IPS-15b (cell line): ENCODE results near the gene TRAPPC11.
"Not testable (repeated sequence)": the region's sequence is repeated elsewhere in the genome, so short reads cannot be mapped to it uniquely, and the experiment has no call there.

Experiments
- H3K27me3 ChIP-seq: one replicate; pipeline ENCODE4 v1.6.1; 2013; ENCODE audit warnings: low read length; ENCODE audit not compliant: control insufficient read depth, insufficient read depth
- H3K36me3 ChIP-seq: one replicate; pipeline ENCODE4 v1.6.1; 2013; ENCODE audit warnings: low read length; ENCODE audit not compliant: control insufficient read depth, insufficient read depth
- H3K4me1 ChIP-seq: one replicate; pipeline ENCODE4 v1.6.1; 2013; ENCODE audit warnings: mild to moderate bottlenecking, low read length; ENCODE audit not compliant: control insufficient read depth, insufficient read depth
- H3K4me3 ChIP-seq: one replicate; pipeline ENCODE4 v1.5.1; 2013; ENCODE audit warnings: low read depth, low read length
- H3K9ac ChIP-seq: one replicate; pipeline ENCODE4 v1.6.1; 2013; ENCODE audit warnings: low read depth, mild to moderate bottlenecking, low read length
- H3K9me3 ChIP-seq: one replicate; pipeline ENCODE4 v1.6.1; 2013; ENCODE audit warnings: mild to moderate bottlenecking, low read length; ENCODE audit not compliant: control insufficient read depth, insufficient read depth

TRAPPC11 gene

DNA sequence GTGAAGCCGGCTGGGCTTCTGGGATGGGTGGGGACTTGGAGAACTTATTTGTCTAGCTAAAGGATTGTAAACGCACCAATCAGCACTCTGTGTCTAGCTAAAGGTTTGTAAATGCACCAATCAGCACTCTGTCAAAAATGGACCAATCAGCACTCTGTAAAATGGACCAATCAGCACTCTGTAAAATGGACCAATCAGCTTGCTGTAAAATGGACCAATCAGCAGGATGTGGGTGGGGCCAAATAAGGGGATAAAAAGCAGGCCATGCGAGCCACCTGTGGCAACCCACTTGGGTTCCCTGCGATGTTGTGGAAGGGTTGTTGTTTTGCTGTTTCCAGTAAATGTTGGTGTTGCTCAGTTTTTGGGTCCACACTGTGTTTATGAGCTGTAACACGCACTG, 66.5 kb downstream of the TRAPPC11 start:
- H3K9me3 ChIP-seq: not testable (repeated sequence)

DNA sequence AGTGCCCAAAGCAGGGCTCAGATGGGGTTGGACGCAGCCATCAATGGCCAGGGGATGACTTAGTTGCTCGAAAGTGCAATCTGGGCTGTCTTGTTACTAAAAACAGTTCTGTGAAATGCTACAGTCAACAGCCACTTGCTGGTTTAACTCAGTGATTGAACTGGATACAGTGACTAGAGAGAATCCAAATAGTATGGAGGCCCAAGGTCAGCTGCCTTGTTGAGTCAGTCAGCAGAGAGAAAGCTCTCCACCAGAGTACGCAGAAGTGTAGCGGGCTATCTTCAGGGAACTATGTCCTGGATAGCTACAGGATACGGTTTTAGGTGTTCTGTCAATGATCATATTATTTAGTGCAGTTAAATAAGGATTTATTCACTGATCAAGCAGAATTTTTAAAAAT, 68.4 kb downstream of the TRAPPC11 start:
- H3K27me3 ChIP-seq: no peaks in the 10 kb centered on the region
- no peak overlapping the region for H3K9ac ChIP-seq
- peaks cover 3% of the 10 kb centered on the region for H3K4me1 ChIP-seq
- H3K9me3 ChIP-seq: no peaks in the 10 kb centered on the region
- no peaks in the 10 kb centered on the region for H3K36me3 ChIP-seq
- H3K4me3 ChIP-seq: no peak overlapping the region

More for the DNA sequence above, 66.5 kb downstream of the TRAPPC11 start:
- not testable (repeated sequence) for H3K4me1 ChIP-seq, H3K4me3 ChIP-seq, H3K9ac ChIP-seq, H3K27me3 ChIP-seq, H3K36me3 ChIP-seq

DNA sequence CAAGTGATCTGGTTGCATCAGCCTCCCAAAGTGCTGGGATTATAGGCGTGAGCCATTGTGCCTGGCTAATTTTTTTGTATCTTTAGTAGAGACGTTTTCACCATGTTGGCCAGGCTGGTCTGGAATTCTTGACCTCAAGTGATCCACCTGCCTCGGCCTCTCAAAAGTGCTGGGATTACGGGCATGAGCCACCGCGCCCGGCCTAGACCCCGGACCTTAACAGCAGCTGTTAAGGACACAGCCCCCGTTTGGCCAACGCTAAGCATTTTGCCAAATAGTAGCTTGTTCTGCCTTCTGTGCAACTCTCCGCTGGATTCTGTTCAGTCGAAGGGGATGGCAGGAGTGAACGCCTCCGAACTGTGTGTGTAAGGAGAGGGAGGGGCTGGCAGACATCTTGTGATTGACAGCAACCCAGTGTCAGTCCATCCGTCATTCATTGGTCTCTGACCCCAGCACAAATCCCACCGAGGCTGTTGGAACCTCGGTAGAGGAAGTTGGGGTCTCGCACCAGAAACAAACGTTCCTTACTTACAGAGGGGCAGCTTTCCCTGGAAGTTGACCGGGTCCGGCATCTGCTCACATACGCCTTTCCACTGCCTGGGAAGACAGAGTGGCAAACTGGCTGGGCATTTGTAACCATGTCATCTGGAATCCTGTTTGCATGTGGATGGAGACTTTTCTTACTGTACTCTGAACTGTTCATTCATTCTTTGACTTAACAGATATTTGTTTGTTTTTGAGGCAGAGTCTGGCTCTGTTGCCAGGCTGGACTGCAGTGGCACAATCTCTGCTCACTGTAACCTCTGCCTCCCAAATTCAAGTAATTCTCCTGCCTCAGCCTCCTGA, 69.4 kb downstream of the TRAPPC11 start:
- Histone ChIP-seq H3K27me3 (no peaks in the 10 kb centered on the region), H3K4me1 (peaks cover under 1% of the 10 kb centered on the region), H3K9me3 (no peaks in the 10 kb centered on the region), H3K4me3 (no peak overlapping the region), H3K36me3 (no peaks in the 10 kb centered on the region), H3K9ac (no peak overlapping the region)

DNA sequence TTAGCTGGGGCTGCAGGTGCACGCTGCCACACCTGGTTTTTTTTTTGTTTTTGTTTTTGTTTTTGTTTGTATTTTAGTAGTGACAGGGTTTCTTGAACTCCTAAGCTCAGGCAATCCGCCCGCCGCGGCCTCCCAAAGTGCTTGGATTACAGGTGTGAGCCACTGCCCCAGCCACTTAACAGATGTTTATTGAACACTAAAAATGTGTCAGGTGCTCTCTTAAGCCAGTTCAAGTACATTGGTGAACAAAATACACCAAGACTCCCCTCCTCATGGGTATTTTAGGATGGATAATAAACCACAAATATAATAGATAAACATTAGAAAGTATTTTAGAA, 69.9 kb downstream of the TRAPPC11 start:
- H3K4me3 ChIP-seq: no peak overlapping the region
- no peaks in the 10 kb centered on the region for H3K27me3 ChIP-seq
- no peaks in the 10 kb centered on the region for H3K36me3 ChIP-seq
- no peaks in the 10 kb centered on the region for H3K4me1 ChIP-seq
- no peaks in the 10 kb centered on the region for H3K9me3 ChIP-seq
- H3K9ac ChIP-seq: no peak overlapping the region

DNA sequence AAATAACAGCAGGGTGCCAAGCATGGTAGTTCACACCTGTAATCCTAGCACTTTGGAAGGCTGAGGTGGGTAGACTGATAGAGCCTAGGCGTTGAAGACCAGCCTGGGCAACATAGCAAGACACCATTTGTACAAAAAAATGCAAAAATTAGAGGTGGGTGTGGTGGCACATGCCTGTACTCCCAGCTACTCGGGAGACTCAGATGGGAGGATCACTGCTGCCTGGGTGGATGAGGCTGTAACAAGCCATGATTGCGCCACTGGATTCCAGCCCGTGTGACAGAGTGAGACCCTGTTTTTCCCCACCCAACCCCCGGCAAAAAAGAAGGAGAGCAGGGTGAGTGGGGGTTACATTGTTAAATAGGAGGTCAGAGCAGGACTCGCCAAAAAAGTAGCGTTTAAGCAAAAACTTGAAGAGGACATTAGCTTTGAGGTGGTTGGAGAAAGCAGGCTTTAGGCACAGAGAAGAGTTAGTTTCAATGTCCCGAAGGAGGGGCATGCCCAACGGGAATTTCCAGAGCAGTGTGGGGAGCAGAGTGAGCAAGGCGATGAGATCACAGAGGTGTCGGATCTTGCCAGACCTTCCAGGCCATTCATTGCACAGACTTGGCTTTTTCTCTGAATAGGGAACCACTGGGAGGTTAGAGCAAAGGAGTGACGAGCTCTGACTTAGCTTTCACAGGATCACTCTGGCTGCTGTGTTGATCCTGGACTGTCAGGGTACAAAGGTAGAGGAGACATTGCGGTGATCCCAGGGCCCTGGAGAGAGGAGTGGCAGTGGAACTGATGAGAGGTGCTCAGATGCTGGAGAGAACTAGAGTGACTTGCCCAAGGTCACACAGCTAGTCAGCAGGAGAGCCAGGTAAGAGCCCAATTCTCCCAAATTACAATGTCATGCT, 70.6 kb downstream of the TRAPPC11 start:
- Histone ChIP-seq H3K36me3 (no peaks in the 10 kb centered on the region), H3K9ac (no peak overlapping the region), H3K9me3 (no peaks in the 10 kb centered on the region), H3K4me1 (no peaks in the 10 kb centered on the region), H3K4me3 (no peak overlapping the region), H3K27me3 (no peaks in the 10 kb centered on the region)

DNA sequence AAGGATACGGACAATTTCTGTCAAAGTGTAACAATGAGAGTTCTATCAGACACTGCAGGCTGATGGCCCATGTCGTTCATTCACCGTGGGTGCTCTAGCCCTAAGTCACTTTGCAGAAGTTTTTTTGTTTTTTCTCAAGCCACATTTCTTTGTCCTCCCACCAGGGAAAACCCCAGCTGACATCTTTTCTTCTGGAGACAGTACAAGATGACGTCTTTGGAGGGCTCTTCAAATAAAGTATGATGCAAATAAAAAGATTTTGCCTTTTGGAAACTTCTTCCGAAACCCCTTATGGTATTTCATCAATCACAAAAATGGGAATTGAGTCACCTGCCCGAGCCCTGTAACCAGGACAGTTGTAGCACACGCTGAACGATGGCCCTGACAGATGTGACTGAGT, 73.2 kb downstream of the TRAPPC11 start:
- Histone ChIP-seq H3K9ac (no peak overlapping the region), H3K27me3 (no peaks in the 10 kb centered on the region), H3K9me3 (no peaks in the 10 kb centered on the region), H3K4me3 (no peak overlapping the region), H3K4me1 (no peaks in the 10 kb centered on the region), H3K36me3 (no peaks in the 10 kb centered on the region)

DNA sequence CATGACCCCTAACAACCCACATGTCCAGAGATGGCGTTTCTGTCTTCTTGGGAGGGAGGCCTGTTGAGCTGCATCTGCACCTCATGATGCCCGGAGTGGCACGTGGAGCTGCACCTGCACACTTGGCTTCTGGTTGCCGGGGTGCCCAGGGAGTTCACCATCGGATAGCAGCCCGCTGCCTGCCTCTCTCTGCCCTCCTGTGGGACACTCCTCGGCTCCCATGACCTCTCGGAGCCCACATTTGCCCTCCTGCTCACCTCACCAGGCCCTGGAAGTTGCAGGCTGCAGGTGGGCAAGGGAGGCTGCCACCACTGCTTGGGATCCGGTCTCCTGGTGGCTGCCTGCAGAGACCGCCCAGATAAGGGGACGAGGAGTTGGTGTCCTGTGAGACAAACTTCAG, 74.1 kb downstream of the TRAPPC11 start:
- H3K36me3 ChIP-seq: no peaks in the 10 kb centered on the region

DNA sequence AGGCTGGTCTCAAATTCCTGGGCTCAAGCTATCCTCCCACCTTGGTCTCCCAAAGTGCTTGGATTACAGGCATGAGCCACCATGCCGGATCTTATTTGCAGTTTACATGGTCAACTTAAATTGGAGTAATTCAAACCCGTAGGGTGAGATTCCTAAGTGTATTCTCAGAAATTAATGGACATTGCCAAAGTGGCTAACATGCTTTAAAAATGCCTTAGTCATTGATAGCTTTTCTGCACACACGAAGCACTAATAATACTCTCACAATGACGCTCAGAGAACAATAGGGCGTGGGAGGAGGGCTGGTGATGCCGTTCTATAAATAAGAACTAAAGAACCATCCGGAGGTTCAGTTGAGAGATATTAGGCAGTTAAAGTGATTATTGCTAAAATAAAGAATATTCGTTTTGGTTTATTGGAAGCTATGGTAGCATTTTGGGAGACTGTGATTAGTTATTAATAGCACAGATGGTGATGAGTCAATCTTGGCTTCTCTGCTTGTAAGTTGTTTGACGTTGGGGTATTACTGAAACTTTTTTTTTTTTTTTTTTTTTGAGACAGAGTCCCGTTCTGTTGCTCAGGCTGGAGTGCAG, 79.1 kb downstream of the TRAPPC11 start:
- H3K27me3 ChIP-seq: no peaks in the 10 kb centered on the region
- H3K36me3 ChIP-seq: no peaks in the 10 kb centered on the region
- H3K4me1 ChIP-seq: no peaks in the 10 kb centered on the region
- no peaks in the 10 kb centered on the region for H3K9me3 ChIP-seq
- no peak overlapping the region for H3K4me3 ChIP-seq
- H3K9ac ChIP-seq: no peak overlapping the region

More for the DNA sequence above, 74.1 kb downstream of the TRAPPC11 start:
- no peaks in the 10 kb centered on the region for H3K9me3 ChIP-seq
- H3K9ac ChIP-seq: no peak overlapping the region
- H3K4me3 ChIP-seq: no peak overlapping the region
- no peaks in the 10 kb centered on the region for H3K27me3 ChIP-seq
- H3K4me1 ChIP-seq: no peaks in the 10 kb centered on the region

DNA sequence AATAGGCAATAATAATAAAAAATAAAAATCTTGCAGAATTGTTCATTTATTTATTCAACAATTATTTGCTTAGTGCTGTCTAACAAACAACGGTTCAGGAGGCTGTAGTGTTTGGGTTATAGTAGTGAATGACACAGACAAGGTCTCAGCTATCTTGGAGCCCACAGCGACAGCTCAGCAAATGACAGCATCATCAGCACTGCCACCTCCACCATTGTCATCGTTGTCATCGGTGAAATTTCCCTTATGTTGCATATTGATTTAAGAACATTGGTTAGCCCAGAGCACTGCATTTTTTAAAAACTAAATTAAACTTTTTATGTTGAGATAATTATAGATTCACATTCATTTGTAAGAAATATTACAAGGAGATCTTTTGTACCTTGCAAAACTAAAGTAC, 79.9 kb downstream of the TRAPPC11 start:
- Histone ChIP-seq H3K4me3 (no peak overlapping the region), H3K27me3 (no peaks in the 10 kb centered on the region), H3K9me3 (no peaks in the 10 kb centered on the region), H3K9ac (no peak overlapping the region), H3K4me1 (no peaks in the 10 kb centered on the region), H3K36me3 (no peaks in the 10 kb centered on the region)

DNA sequence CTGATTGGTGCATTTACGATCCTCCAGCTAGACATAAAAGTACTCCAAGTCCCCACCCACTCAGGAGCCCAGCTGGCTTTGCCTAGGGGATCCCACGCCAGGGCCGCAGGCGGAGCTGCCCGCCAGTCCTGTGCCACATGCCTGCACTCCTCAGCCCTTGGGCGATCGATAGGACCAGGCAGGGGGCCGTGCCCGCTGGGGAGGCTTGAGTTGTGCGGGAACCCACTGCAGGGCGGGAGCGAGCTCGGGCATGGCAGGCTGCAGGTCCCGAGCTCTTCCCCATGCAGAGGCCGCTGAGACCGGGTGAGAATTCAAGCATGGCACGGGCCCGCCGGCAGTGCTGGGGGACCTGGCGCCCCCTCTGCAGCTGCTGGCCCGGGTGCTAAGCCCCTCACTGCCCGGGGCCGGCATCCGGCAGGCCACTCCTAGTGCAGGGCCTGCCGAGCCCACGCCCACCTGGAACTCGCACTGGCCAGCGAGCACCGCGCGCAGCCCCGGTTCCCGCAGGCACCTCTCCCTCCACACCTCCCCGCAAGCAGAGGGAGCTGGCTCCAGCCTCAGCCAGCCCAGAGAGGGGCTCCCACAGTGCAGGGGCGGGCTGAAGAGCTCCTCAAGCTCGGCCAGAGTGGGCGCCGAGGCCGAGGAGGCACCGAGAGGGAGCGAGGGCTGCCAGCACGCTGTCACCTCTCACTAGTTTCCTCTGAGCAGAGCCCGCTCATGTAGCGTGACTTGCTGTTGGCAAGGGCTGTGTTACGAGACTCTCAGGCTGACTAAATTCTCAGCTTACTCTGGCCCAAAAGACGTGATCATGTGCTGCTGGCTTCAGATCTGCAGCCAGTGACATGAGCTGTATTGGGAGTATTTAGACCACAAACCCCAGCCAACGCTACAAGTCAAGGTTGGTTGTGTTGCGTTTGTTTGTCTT, 87.5 kb downstream of the TRAPPC11 start:
- H3K27me3 ChIP-seq: no peaks in the 10 kb centered on the region
- peaks cover 7% of the 10 kb centered on the region for H3K9me3 ChIP-seq
- H3K4me3 ChIP-seq: no peak overlapping the region
- H3K36me3 ChIP-seq: no peaks in the 10 kb centered on the region
- H3K9ac ChIP-seq: no peak overlapping the region
- no peaks in the 10 kb centered on the region for H3K4me1 ChIP-seq

DNA sequence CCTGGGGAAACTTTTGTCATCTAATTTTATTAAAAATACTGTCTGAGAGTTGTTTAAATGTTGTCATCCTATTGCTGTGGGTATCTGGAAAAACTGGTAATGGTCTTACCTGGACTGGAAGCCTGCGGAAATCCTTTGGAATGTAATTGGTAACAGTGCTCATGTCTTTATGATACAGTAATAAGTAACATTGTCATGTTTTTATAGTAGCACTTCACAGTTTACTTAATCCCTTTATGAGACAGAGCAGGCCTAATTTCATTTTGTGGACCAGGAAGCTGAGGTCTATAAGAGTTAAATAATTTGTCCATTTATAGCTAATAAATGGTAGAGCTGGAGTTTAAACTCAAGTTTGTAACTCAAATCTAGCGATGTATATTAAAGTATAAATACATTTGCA, 88.3 kb downstream of the TRAPPC11 start:
- H3K27me3 ChIP-seq: no peaks in the 10 kb centered on the region
- no peak overlapping the region for H3K4me3 ChIP-seq
- H3K9me3 ChIP-seq: peaks cover 7% of the 10 kb centered on the region
- H3K9ac ChIP-seq: no peak overlapping the region
- no peaks in the 10 kb centered on the region for H3K4me1 ChIP-seq
- no peaks in the 10 kb centered on the region for H3K36me3 ChIP-seq
